ENCODE data around the gene SELENOV.

GRCh38 chr19:39501340-39501739, 13.6 kb upstream of the SELENOV start:
- TF ChIP-seq, protein P1, sequence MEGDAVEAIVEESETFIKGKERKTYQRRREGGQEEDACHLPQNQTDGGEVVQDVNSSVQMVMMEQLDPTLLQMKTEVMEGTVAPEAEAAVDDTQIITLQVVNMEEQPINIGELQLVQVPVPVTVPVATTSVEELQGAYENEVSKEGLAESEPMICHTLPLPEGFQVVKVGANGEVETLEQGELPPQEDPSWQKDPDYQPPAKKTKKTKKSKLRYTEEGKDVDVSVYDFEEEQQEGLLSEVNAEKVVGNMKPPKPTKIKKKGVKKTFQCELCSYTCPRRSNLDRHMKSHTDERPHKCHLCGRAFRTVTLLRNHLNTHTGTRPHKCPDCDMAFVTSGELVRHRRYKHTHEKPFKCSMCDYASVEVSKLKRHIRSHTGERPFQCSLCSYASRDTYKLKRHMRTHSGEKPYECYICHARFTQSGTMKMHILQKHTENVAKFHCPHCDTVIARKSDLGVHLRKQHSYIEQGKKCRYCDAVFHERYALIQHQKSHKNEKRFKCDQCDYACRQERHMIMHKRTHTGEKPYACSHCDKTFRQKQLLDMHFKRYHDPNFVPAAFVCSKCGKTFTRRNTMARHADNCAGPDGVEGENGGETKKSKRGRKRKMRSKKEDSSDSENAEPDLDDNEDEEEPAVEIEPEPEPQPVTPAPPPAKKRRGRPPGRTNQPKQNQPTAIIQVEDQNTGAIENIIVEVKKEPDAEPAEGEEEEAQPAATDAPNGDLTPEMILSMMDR (IDR thresholded peaks at IDR 0.05; ENCODE audit: insufficient read depth, low read depth, low read length) = no peak
- TF ChIP-seq EZH2 (IDR thresholded peaks at IDR 0.05; ENCODE audit: insufficient read depth, low read length) = no peak

Measured in astrocyte (in vitro differentiated cells and primary cell).